Thyroid gland (tissue), 4 donors: ENCODE measurements around the gene EVA1B. TPM values are rescaled to one million over a fixed set of nuclear protein-coding genes. Genes with fewer than 3 reads are reported as not detected.

Source experiments
- DNase-seq, 2 donors: peaks; one replicate each; pipeline ENCODE4 v3.0.0-alpha.2; 2019
- H3K27ac ChIP-seq, 3 donors: fragments of 200-600 bp; sonication (generic); 1 replicate in 2 of 3; 2 replicates in 1 of 3; pipeline ENCODE4 v1.5.1; 2016 to 2019; ENCODE audit warnings: mild to moderate bottlenecking in 1 of 3, moderate library complexity in 1 of 3
- H3K27me3 ChIP-seq: fragments of 200-600 bp; sonication (generic); one replicate; pipeline ENCODE4 v1.5.1; 2019
- H3K36me3 ChIP-seq, 2 donors: fragments of 200-600 bp; sonication (generic); one replicate each; pipeline ENCODE4 v1.5.1; 2016 to 2019
- H3K4me1 ChIP-seq, 2 donors: fragments of 200-600 bp; sonication (generic); one replicate each; pipeline ENCODE4 v1.5.1; 2017 to 2019
- H3K4me3 ChIP-seq, 3 donors: fragments of 200-600 bp; sonication (generic); replicated peaks in 1 of 3; 1 replicate in 2 of 3; 2 replicates in 1 of 3; pipeline ENCODE4 v1.5.1; 2016; ENCODE audit warnings: mild to moderate bottlenecking in 1 of 3
- H3K9me3 ChIP-seq: fragments of 200-600 bp; sonication (generic); one replicate; pipeline ENCODE4 v1.5.1; 2017
- POLR2A ChIP-seq, 2 donors: fragments of 450-650 bp; IDR thresholded peaks; one replicate each; pipeline ENCODE4 v1.6.1; 2017; ENCODE audit warnings: antibody characterized with exemption in 2 of 2, mild to moderate bottlenecking in 2 of 2, moderate library complexity in 1 of 2
- WGBS, 2 donors: methylation state at CpG; one replicate each; pipeline ENCODE4 v1.1.5; 2017; 5-methylcytosine and 5-hydroxymethylcytosine counted together
- intact Hi-C: fragments of 100-400 bp; cut with DNase I; formaldehyde crosslinking; loops from one replicate; pipeline ENCODE4 v1.15.1; 2023
- total RNA-seq, 4 donors: library from RNA; depleted of rRNA; stranded (reverse); fragments of >200 nt; gene quantifications; one replicate each; pipeline ENCODE4 v1.2.3, GENCODE V29; 2016
- TF ChIP-seq, protein P1 (sequence below), 6 experiments: fragments of 200-600 bp in 3 of 6; fragments of 450-650 bp in 3 of 6; sonication (generic) in 3 of 6; IDR thresholded peaks; one replicate each; pipeline ENCODE4 v1.5.1; 2016 to 2019; ENCODE audit warnings: antibody characterized with exemption in 6 of 6, mild to moderate bottlenecking in 2 of 6, inconsistent platforms in 1 of 6, moderate library complexity in 1 of 6

Gene EVA1B
- total RNA-seq, 4 donors from 2014 or later, result 30.7 to 71.5 (median 52.5) TPM

DNA sequence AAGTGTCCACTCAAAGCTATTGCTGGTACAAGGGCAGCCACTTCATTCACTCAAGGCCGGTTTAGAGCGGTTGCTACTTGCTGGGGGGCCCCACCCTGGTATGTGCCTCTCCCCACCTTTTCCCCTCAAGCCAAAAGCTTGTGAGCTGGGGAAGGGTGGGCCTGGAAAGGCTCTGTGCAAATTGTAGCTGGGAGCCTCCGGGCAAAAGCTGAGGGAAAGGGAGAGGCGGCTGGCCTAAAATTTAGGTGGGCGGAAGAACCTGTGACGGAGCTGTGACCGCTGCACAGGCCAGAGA lies 17.6 kb downstream of the EVA1B start:
- Histone ChIP-seq H3K36me3 (peaks cover 29 to 33% of the 10 kb centered on the region in 2 donors), H3K4me3 (peak overlapping the region in 1 of 3 donors; percentile 79), H3K4me1 (peaks cover 15 to 21% of the 10 kb centered on the region in 2 donors), H3K27me3 (no peaks in the 10 kb centered on the region), H3K9me3 (no peaks in the 10 kb centered on the region), H3K27ac (peak overlapping the region; percentile 85 to 93 (median 93))
- WGBS, 2 donors, result 16 to 46% methylated on average over 3 to 7 of the region's 7 CpGs
- no peak for TF ChIP-seq POLR2A (IDR thresholded peaks at IDR 0.05)
- TF ChIP-seq, protein P1, sequence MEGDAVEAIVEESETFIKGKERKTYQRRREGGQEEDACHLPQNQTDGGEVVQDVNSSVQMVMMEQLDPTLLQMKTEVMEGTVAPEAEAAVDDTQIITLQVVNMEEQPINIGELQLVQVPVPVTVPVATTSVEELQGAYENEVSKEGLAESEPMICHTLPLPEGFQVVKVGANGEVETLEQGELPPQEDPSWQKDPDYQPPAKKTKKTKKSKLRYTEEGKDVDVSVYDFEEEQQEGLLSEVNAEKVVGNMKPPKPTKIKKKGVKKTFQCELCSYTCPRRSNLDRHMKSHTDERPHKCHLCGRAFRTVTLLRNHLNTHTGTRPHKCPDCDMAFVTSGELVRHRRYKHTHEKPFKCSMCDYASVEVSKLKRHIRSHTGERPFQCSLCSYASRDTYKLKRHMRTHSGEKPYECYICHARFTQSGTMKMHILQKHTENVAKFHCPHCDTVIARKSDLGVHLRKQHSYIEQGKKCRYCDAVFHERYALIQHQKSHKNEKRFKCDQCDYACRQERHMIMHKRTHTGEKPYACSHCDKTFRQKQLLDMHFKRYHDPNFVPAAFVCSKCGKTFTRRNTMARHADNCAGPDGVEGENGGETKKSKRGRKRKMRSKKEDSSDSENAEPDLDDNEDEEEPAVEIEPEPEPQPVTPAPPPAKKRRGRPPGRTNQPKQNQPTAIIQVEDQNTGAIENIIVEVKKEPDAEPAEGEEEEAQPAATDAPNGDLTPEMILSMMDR (IDR thresholded peaks at IDR 0.05), result no peak
- intact Hi-C loops, result no loop called here
- peak; percentile 75 to 81 for DNase-seq

DNA sequence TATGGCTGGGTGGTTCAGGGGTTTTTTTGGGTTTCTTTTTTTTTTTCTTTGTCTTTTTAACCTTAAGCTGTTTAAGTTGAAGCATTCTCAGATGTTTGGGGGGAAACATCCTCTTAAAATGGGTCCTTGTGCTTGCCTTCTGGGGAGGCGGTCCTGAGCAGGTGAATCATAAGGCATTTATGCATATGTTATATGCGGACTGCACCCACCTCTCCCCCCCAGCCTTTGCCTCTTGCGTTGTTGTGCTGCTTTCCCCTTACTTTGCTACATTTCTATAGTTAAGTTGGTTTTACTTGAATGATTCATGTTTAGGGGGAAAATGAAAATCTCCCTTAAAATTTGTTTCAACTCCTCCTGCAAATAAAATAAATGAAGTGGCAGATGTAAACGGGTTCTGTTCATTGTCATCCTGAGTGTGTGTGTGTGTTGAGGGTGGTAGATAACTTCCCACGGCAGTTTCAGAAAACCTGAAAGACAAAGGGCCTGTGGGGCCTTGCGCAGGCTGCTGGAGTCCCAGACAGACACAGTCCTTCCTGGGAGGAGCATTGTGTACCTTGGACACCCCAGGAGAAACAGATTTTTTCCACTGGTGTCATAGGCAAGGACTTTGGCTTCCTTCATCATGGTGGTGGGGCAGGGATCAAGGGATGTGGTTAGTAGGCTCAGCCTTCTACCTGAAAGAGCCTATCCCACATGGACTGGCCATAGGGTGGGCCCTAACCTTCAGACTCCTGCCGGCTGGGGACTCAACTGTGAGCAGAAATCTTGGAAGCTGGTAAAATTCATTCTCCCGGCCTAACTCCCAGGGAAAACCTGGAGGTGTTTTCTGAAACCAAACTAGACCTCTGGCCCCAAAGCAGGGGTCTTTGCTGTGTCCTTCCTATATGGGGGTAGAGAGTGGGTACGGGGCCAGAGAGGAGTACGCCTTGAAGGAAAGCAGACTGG lies 18.2 kb downstream of the EVA1B start:
- no peak for DNase-seq
- intact Hi-C loops, result no loop called here
- Histone ChIP-seq H3K27me3 (no peaks in the 10 kb centered on the region), H3K9me3 (no peaks in the 10 kb centered on the region), H3K4me1 (peaks cover 15 to 23% of the 10 kb centered on the region in 2 donors), H3K36me3 (peaks cover 36 to 38% of the 10 kb centered on the region in 2 donors), H3K4me3 (no peak overlapping the region), H3K27ac (peak overlapping the region; percentile 85 to 93 (median 93))
- WGBS, 2 donors, result 65 to 67% methylated on average over 8 to 10 of the region's 10 CpGs
- TF ChIP-seq POLR2A (IDR thresholded peaks at IDR 0.05), result no peak
- TF ChIP-seq, protein P1 (IDR thresholded peaks at IDR 0.05), result no peak

DNA sequence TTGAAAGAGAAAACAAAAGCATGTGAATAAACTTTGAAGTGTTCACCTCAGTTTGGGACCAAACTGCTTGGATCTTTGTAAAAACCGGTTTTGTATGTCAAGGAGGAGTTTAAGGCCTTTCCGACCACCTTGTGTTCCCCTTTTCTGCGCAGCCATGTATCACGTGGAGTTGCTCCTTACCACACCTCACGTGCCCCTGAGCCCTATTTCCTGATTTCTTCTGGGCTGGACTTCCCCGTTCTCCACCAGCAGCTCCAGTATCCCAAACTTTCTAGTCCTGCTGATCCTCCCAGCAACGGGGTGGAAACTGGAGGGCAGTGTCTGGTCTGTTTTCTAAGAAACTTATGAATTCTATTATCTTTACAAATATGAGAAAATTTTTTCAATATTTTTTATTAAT lies 18.9 kb downstream of the EVA1B start:
- Histone ChIP-seq H3K27me3 (no peaks in the 10 kb centered on the region), H3K36me3 (peaks cover 37 to 38% of the 10 kb centered on the region in 2 donors), H3K4me1 (peaks cover 15 to 31% of the 10 kb centered on the region in 2 donors), H3K27ac (peak overlapping the region in 1 of 3 donors; percentile 93), H3K4me3 (no peak overlapping the region), H3K9me3 (no peaks in the 10 kb centered on the region)
- WGBS, 2 donors, result 81 to 87% methylated on average over 7 of the region's 7 CpGs
- intact Hi-C loops, result no loop called here
- TF ChIP-seq, protein P1 (IDR thresholded peaks at IDR 0.05), result no peak
- no peak for TF ChIP-seq POLR2A (IDR thresholded peaks at IDR 0.05)
- DNase-seq, result no peak

DNA sequence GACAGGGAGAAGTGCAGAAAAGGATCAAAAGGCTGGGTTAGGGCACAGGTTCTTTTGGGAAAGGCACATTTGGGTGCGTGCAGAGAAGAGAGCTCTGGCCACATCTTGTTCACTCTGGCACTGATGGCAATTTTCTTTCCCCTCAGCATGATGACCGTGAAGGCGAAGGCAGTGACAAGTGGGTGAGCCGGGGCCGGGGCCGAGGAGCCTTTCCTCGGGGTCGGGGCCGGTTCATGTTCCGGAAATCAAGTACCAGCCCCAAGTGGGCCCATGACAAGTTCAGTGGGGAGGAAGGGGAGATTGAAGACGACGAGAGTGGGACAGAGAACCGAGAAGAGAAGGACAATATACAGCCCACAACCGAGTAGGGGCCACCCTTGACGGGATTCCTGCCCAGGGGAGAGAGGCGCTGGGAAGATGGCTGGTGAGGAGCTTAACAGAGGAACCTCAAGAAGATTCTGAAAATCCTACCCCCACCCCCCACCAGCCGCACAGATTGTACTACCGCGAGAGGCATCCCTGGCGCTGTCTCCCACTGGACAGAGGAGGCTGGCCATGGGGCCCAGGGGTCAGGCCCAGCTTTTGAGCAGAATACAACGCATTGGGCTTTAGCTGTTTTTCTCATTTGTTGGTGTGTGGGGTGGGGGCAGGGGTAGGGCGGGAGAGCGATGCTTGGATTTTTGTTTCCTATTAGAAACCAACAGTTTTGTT lies 19.6 kb downstream of the EVA1B start:
- WGBS, 2 donors, result 93 to 94% methylated on average over 23 of the region's 23 CpGs
- intact Hi-C loops, result no loop called here
- Histone ChIP-seq H3K9me3 (no peaks in the 10 kb centered on the region), H3K27ac (no peak overlapping the region), H3K4me1 (peaks cover 15 to 33% of the 10 kb centered on the region in 2 donors), H3K27me3 (no peaks in the 10 kb centered on the region), H3K36me3 (peaks cover 37 to 38% of the 10 kb centered on the region in 2 donors), H3K4me3 (no peak overlapping the region)
- no peak for DNase-seq
- no peak for TF ChIP-seq POLR2A (IDR thresholded peaks at IDR 0.05)
- TF ChIP-seq, protein P1 (IDR thresholded peaks at IDR 0.05), result no peak
